ENCODE data around the gene FSTL4.
"Not testable (repeated sequence)": the region's sequence is repeated elsewhere in the genome, so short reads cannot be mapped to it uniquely, and the experiment has no call there.

Gene FSTL4

DNA sequence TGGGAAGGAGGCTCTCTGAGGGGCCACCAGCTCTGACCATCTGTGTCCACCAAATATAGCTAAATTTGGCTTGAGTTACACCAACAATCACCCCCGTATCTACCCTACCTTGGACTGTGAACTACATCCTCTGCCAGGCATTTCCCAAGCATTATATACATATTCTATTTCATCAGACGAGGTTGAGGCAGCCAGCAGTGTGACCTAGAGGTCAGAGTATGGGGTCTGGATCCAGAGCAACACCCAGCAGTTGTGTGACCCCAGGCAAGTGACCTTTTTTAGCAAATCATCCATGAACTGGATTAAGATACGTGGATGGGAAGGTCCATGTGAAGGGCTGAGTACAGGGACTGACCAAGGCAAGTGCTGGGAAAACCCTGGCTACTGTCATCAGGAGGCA is 379.9 kb downstream of the FSTL4 start:
- DNase-seq = no peak

DNA sequence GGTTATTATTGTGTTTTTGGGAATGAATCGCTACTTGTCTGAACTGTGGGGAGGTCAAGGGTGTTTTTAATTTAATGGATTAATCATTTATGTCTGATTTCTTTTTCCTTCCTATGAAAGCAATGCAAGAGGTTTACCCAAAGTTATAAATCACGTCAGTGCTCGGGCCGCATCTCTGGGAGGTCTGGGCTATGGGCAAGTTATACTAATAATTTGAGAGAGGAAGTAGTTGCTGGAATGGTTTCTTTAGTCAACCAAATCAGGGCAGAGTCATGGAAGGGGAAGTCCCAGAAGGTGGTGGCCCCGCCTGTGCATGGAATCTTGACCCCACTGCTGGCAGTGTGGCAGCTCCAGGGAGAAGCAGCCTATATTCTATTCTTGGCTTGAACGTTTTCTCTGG is 380.3 kb downstream of the FSTL4 start:
- DNase-seq = no peak

DNA sequence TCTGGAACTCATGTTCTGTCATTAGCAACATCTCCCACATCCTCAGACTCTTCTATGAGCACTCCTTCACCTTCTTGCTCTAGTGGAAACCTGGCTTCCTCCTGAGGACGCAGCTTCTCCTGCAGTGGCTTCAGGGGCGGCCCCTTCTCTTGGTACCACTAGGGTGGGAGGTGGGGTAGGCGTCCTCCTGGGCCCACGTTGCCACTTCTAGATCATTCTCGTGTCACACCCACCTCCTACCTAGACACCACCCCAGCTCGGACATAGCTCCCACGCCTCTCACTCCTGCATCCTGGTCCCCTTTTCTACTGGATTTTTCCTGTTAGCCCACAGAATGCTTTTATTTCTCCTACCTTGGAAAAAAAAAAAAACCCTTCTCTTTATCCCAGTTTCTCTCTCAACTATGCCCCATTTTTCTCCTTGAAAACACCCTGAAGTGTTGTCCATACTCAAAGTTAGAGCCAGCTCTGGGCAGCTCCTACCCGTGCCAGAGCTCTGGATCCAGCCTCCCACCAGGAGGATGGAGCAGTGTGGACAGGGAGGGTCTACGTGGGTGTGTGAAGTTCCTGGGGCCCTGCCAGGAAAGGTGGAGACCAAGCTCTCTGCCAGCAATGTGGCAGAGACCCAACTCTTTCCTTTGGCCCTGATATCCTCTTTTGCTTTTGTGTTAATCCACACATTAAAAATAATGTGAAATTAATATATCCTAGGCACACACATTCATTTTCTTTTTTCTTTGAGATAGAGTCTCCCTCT is 381.3 kb downstream of the FSTL4 start:
- DNase-seq = peak; percentile 16

DNA sequence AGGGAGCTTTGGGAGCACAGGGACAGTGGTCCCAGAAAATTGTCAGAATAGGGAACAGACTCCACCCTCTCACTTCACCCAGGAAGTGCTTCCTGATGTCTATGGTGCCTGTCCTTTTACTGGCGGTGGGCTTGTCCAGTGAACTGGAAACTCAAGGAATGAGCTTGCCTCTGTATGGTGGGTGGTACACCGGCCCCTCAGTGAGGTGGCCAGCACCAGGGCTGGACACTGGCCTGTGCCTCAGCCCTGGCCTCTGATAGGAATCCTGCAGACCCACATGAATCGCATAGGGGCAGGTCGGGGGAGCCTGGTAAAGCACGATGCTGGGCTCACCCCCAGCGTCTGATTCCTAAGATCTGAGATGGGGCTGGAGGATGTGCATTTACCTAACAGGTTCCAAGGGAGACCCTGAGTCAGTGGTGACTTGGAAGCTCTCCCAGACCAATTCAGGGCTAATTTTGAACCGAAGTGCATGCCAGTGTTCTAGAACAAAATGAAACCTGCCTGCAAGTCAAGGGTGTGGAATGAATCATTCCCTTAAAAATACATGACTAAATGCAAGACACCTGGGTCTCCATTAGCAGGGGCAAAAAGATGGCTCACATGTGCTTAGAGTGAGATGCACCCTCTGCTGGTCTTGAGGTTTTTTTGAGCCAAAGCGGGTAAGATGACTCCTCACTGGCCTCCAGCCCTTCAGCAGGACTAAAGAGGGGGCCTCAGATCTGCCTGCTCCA is 382.2 kb downstream of the FSTL4 start:
- no peak for DNase-seq

DNA sequence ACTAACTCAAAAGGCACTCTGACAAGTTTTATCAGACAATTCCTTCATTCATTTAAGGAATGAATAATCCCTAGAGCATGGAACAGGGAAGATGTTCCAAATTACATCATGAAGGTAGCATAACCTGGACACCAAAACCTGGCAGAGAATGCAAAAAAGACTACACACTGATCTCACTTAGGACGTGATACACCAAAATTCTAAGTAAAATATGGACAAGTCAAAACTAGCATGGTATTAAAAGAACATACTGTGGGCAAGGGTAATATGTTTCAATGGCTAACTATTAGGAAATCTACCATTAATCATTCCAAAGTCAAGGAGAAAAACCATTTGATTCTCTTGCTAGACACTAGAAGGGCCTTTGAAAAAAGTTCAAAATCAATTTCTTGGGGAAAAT is 384.0 kb downstream of the FSTL4 start:
- DNase-seq = no peak

DNA sequence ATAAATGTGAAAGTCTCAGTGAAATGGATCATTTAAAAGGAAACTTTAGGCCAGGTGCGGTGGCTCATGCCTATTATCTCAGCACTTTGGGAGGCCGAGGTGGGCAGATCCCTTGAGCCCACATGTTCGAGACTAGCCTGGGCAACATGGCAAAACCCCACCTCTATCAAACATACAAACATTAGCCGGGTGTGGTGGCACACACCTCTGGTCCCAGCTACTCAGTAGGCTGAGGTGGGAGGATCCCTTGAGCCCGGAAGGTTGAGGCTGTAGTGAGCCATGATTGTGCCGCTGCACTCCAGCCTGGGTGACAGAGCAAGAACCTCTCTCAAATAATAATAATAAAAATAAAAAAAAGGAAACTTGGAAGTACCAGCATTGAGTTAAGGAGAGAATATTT is 384.4 kb downstream of the FSTL4 start:
- DNase-seq = no peak

DNA sequence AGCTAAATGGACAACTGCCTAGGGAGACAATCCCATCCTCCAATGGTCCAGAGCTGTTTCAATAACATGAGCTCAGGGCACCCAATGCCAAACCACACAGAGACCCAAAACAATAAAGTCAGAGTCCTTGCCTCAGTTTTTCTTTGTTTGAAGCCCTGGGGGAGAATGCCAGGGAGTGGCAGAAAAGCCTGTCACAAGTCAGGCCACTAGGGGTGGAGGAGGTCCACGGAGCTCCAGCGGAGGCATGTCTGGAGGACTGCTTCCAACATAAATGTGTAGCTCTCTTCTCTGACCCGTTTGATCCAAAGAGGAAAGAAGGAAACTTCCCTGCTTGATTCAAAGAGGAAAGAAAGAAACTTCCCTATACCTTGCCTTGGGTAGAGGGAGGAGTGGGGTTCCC is 385.3 kb downstream of the FSTL4 start:
- no peak for DNase-seq

DNA sequence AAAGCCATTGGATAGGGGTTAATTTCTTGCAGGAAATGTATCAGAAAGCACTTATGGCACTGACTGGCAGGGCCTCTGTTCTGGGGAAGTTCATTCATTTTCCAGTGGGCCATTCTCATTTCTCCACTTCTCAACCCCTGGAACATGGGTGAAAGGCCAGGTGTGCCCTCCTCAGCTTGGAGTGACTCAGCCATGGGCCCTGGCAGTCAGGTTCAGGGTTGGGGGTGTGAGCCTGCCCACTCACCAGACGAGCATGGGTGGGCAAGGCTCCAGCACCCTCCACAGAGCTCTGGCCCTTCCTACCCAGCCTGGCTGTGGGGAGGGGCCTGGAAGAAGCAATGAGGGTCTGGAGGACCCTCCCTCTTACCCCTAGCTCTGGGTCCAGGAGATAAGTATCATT is 386.2 kb downstream of the FSTL4 start:
- no peak for DNase-seq

DNA sequence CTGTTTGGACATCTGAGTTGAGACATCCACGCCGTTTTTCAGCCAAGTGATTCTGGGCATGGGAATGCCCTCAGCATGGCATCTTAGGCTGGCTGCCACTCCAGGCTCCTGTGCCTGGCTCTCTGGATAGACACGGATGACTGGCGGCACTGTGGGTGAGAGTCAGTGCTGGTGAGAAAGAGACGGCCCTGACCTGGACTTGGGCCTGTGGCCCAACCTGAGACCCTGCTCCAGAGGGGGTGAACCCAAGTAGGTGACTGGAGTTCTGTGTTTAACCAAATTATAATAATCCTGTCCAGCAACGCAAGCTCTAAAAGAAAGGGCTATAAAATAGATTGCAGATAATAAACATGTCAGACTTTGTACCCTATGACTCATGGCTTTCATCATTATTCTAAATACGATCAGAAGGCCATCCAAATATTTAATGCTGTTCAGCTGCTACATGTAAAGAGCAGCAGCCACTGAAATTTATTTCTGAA is 386.6 kb downstream of the FSTL4 start:
- no peak for DNase-seq

DNA sequence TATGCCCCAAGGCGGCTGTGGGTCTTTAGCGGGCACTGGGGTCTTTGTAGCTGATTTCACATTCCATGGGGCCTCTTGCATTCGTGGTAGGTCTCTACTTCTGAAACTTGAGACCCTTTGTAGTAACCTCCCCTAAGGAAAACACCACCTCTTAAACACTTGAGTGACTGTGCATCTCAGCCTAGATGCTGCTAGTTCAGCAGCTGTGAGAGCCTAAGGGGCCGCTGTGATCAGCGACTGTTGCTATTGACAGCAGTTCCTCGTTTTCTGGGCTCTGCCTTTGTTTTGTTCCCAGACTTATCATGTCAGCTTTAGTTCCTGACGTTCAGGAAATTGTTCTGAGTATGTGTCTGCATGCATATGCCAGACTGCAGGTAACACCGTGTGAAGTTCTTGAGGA is 389.4 kb downstream of the FSTL4 start:
- DNase-seq = no peak

DNA sequence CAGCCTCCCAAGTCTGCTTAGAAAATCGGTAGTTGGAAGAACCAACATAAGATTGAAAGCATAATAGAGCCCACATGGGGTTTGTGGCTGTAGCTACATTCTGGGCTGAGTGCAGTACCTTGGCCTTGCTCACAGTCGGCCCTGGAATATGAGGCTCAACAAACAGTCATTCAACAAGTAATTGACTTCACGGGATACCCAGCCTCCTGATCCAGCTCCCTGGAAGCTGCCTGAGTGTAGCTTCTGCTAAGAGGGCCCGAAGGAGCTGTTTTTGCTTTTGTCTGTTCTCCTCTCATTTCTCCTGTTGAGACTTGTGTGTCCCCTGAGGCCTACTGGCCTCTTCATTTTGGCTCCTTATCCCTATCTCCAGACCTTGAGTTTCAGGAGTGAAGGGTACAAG is 389.8 kb downstream of the FSTL4 start:
- no peak for DNase-seq

DNA sequence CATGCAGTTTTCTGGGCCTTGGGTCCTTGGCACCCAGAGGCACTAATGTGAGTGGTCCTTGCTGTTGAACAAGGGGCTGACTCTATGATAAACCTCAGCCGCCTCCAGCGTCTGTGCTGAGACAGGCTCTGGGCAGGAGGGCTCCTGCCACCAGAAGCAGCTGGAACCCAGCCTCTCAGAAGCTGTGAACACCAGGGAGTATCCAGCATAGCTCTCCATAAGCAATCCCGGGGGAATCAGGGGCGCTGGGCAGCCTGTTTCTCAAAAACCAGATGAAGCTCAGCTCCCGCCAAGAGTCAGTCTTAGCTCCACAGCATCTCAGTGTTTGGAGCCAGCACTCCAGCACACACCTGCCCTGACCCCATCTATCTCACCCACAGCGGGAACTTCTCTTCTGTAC is 390.3 kb downstream of the FSTL4 start:
- DNase-seq = no peak

DNA sequence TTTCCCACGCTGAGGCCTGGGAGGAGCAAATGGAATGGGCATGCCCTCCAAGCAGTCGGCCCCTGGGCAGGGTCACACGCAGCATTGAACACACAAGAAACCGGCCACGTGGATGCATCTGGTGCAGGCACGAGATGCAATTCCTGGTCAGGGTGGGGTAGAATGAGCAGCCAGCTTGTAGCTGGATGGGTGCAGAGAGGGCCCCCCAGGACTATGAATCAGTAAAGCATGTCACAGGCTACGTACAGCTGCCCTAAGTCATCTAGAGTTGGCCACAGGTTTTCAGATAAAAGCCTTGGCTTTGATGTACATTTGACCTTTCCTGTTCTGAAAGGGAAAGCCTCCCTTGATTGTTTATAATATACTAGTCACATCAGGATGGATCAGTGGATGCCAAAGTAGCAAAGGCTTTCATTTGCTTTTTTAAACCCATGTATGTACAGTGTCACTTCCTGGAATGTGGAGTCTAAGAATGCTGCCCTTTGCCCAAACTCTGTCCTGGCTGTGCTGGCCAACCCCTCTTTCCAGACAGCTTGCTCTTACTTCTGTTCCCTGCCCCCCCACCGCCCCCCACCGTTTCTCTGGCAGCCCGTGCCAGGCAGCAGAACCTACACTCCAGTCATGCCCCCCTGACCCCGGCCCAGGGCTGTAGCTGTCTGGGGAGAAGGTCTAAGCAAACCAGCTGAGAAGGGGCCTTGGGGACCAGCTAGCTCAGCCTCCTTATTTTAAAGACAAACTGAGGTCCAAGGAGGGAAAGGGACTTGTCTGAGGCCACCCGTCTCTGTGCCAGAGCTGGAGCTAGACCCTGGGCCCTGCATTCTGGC is 391.3 kb downstream of the FSTL4 start:
- no peak for DNase-seq

DNA sequence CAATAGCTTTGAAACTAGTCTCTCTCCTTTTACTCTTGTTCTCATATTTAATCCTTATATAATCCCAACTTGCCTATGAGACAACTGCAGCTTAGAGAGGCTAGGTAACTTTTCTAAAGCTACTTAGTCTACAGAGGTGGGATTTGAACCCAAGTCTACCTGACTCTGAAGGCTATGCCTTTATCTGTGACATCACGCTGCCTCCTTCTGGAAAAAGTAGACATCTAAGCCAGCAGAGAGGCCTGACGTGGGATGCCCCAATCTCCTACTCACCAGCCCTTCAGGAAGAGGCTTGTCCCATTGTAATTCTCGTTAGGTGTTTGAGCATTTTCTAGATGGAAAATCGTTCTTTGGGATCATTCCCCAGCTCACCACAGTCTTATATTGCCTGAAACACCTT is 393.0 kb downstream of the FSTL4 start:
- DNase-seq = no peak

DNA sequence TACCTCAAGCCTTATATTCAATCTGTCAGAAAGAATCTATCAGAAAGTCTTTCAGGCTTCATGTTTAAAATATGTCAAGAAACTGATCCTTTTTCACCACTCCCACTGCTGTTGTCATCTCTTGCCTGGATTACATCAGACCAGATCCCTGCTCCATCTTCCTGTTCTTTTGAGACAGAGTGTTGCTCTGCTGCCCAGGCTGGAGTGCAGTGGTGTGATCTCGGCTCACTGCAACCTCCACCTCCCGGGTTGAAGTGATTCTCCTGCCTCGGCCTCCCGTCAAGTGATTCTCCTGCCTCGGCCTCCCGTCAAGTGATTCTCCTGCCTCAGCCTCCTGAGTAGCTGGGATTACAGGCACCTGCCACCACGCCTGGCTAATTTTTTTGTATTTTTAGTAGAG is 396.2 kb downstream of the FSTL4 start:
- not testable (repeated sequence) for DNase-seq

DNA sequence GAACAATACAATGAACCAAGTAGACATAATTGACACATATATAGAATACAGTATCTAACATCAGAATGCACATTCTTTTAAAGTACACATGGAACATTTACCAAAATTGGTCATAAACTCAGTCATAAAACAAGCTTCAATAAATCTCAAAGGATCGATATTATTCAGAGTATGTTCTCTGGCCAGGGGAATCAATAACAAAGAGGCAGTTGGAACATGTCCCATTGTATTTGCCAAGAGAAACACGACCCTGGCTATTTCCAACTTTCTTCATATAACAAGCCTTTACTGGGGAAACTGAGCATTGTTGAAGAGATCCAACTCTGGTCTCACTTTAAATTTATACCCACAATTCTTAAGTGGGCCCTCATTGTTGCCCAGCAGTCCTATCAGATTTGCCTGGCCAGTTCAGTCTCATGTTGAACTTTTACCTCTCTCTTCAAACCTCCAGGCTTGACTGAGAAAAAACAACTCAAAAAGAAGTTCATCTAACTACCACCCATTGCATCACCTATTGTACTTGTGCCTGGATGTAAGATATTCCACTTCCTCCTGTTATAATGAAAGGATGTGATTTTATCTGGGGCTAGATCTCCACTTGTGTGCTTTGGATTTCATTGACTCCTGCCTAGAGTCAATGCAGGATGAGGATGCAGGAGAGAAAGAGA is 398.1 kb downstream of the FSTL4 start:
- no peak for DNase-seq

DNA sequence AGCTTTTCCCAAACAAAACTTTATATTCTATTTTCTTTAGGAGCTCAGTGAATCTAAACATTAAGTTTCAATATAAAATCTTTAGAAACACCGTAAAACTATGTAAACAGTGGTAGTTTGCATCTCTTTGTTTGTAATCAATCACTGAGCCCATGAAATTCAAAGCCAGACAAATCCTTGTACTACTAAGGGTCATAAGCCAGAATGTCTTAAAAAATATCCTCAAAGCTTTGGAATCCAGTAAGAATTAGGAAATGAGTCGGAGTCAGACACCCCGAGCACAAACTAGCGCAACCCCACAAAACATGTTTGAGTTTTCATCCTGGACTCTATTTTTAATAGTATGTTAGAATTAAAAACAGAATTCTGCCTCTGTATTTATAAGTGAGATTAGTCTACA is 406.7 kb downstream of the FSTL4 start:
- no peak for DNase-seq

DNA sequence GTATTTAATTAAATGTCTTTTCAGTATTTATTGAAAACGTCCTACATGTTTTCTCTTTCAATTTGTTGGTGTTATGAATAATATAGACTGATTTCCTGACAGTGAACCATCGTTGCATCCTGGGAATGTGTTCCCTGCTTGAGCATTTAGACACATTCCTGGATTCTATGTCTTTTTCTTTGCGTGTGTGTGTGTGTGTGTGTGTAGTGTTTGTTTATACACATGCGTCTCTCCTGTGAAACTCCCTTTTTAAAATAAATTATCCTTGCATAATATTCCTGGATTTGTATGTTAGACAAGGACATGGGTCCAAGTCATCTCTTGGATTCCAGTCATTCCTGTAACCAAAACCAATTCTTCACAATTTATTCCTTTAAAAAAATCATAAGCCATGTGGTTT is 407.1 kb downstream of the FSTL4 start:
- no peak for DNase-seq

DNA sequence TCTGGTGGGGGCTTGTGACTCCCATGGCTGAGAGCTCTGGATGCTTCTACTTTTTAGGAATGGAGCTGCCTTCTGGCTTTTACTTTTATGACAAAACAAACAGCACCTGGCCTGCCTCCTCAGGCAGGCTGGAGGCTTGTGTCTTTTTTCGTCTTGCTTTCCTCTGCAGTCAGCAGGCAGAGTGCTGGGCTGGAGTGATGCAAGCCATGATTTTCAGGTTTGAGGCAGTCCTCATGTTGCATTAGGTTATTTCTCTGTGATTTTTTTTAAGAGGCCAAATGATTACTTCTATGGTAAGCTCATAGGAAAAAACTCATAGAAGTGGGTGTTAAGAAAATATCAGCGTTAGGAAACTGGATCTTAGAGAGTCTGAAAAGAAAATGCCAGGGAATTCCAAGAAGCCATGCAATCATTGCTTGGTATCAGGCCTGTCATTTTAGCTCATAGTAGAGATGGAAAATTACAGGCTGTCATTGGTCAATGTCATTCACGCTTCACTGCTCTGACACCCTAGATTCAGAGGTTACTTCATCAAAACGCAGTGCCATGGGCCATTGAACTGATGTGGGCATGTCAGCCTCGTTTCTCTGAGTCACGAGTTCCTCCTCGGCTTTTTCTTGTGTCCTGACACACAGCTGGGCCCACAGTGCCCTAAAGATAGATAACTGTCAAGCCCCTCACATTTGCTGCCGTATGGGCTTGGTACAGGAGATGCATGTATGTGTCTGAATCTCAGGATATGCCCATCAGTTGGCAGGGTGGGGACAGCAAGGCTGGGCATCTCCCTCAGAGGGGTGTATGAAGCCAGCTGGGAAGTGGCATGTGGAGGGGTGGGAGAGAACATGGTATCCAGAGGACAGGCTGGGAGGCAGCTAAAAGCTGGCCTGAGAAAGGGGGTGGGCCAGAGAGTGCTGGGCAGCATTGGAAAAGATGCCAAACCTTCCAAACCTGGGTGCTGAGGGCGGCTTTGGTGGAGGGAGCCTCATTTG is 408.7 kb downstream of the FSTL4 start:
- no peak for DNase-seq

DNA sequence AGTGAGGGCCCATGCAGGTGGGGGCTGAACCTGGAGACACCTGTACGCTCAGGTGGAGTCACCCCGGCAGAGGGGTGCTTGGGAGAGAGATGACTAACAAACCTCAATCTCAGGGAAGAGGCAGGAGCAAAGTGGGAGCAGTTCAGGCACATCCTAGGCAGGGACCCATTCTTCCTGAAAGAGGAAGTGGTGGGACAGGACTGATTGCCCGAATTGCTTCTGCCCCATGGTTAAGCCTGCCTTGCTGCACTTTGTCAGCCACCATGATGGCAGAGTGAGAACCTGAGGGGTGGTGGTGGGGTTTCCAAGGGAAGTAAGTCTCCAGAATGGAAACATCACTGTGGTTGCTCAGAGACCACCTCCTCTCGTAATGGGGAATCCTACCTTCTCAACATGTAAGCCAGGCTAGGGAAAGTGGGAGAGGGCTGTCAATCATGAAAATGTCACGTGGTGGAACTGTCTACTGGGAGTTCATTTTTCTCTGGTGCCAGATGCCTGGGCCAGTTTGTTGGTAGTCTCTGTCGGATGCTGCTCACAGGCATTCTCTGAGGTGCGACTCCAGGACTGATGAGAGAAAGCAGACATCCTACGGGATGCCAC is 410.2 kb downstream of the FSTL4 start:
- DNase-seq = no peak

DNA sequence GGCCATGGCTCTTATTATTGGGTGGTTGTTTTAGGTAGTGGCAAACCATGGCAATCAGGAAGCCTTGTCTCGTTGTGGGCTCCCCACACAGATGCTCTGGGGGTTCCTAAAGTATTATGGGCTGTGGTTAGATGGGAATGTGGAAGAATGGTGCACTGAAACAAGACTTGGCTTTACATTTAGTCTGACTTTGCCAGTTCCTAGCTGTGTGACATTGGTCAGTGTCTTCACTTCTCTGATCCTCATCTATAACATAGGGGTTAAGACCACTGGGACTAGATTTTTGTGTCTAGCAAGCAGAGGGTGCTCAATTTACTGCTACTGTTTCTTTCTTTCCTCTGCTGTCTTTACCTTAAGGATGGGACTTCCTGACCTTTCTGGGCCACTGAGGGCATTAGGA is 411.0 kb downstream of the FSTL4 start:
- DNase-seq = no peak
